GM19455 (cell line): ENCODE results near the gene NEMP2.

Experiments
- ATAC-seq: cut with Tn5 transposase; IDR thresholded peaks from one replicate; pipeline ENCODE4 v1.9.1; 2021; ENCODE audit not compliant: unreplicated experiment

NEMP2 gene

GRCh38 chr2:190561094-190561493 lies 26.6 kb upstream of the NEMP2 start:
- ATAC-seq = no peak

GRCh38 chr2:190554357-190555006 lies 20.0 kb upstream of the NEMP2 start:
- ATAC-seq = no peak

- no peak for ATAC-seq
These were observed 18.7 kb upstream of the NEMP2 start for GRCh38 chr2:190553254-190553653.

GRCh38 chr2:190551928-190552327 lies 17.4 kb upstream of the NEMP2 start:
- ATAC-seq = no peak

- ATAC-seq = no peak
These were observed 15.6 kb upstream of the NEMP2 start for GRCh38 chr2:190550137-190550536.

GRCh38 chr2:190547886-190548285 lies 13.4 kb upstream of the NEMP2 start:
- ATAC-seq = no peak

- ATAC-seq = no peak
These were observed 12.2 kb upstream of the NEMP2 start for GRCh38 chr2:190546734-190547133.

GRCh38 chr2:190545555-190546385 lies 11.2 kb upstream of the NEMP2 start:
- no peak for ATAC-seq

GRCh38 chr2:190545093-190545492 lies 10.6 kb upstream of the NEMP2 start:
- no peak for ATAC-seq

- no peak for ATAC-seq
These were observed 5.5 kb upstream of the NEMP2 start for GRCh38 chr2:190540048-190540447.

- ATAC-seq = no peak
These were observed 3.7 kb upstream of the NEMP2 start for GRCh38 chr2:190538201-190538600.

- no peak for ATAC-seq
These were observed 3.2 kb upstream of the NEMP2 start for GRCh38 chr2:190537765-190538164.

- ATAC-seq = no peak
These were observed 1.1 kb upstream of the NEMP2 start for GRCh38 chr2:190535586-190535985.

- ATAC-seq = no peak
These were observed 558 bp upstream of the NEMP2 start for GRCh38 chr2:190535121-190535439.

GRCh38 chr2:190533968-190534309 lies 583 bp downstream of the NEMP2 start:
- peak; percentile 22 for ATAC-seq

- no peak for ATAC-seq
These were observed 1.2 kb downstream of the NEMP2 start for GRCh38 chr2:190533175-190533967.

- ATAC-seq = no peak
These were observed 1.9 kb downstream of the NEMP2 start for GRCh38 chr2:190532581-190532980.

- no peak for ATAC-seq
These were observed 4.1 kb downstream of the NEMP2 start for GRCh38 chr2:190530248-190530900.

GRCh38 chr2:190529486-190530247 lies 4.9 kb downstream of the NEMP2 start:
- no peak for ATAC-seq

GRCh38 chr2:190528521-190529001 lies 6.0 kb downstream of the NEMP2 start:
- no peak for ATAC-seq

- no peak for ATAC-seq
These were observed 6.6 kb downstream of the NEMP2 start for GRCh38 chr2:190527918-190528317.
